Omental fat pad (tissue), 4 donors: ENCODE measurements around the gene ITGB2. TPM values are rescaled to one million over a fixed set of nuclear protein-coding genes. Genes with fewer than 3 reads are reported as not detected.

Source experiments
- ATAC-seq: fragments of 150-250 bp; one replicate; pipeline ENCODE4 v1.9.1; 2016; ENCODE audit warnings: mild to moderate bottlenecking, moderate library complexity; ENCODE audit not compliant: low FRiP score
- DNase-seq: peaks from one replicate; pipeline ENCODE4 v3.0.0-alpha.2; 2019; ENCODE audit warnings: low spot score
- CTCF ChIP-seq, 3 donors: fragments of 450-650 bp; IDR thresholded peaks; one replicate each; pipeline ENCODE4 v1.5.1; 2016 to 2017; ENCODE audit warnings: antibody characterized with exemption in 3 of 3, mild to moderate bottlenecking in 3 of 3, moderate library complexity in 2 of 3
- total RNA-seq, 4 donors: library from RNA; depleted of rRNA; stranded (reverse); fragments of >200 nt; gene quantifications; one replicate each; pipeline ENCODE4 v1.1.0, GENCODE V29; 2016

ITGB2 gene
- total RNA-seq, 4 donors from 2014 or later: 98.5 to 581 (median 217) TPM

GRCh38 chr21:44862869-44863685, 57.6 kb downstream of the ITGB2 start:
- TF ChIP-seq CTCF (IDR thresholded peaks at IDR 0.05): no peak
- no peak for ATAC-seq
- no peak for DNase-seq

GRCh38 chr21:44858791-44859190, 61.9 kb downstream of the ITGB2 start:
- DNase-seq (no peak), ATAC-seq (no peak)
- no peak for TF ChIP-seq CTCF (IDR thresholded peaks at IDR 0.05)

GRCh38 chr21:44858291-44858690, 62.4 kb downstream of the ITGB2 start:
- ATAC-seq (no peak), DNase-seq (no peak)
- no peak for TF ChIP-seq CTCF (IDR thresholded peaks at IDR 0.05)

- no peak for TF ChIP-seq CTCF (IDR thresholded peaks at IDR 0.05)
- no peak for ATAC-seq
- DNase-seq: no peak
Measured at GRCh38 chr21:44857127-44857892, 63.4 kb downstream of the ITGB2 start.

GRCh38 chr21:44856131-44856530, 64.6 kb downstream of the ITGB2 start:
- no peak for TF ChIP-seq CTCF (IDR thresholded peaks at IDR 0.05)
- no peak for DNase-seq

DNA sequence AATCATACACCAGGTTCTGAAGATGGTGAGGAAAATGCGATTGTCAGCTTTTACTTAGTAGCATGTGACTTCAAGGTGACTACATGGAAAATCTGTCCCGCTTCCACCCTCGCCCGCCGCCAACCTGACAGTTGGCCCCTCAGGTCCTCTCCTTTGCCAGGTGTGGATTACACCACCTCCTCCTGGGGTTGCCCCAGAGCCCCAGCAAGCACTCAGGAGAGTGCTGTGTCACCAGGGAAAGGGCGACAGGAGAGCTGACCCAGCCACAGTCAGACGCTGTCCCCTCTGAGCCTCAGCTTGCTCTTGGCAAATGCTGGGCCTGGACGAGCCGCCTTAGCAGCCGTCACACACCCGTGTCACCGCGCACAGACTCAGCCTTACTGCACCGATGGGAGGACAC, 65.1 kb downstream of the ITGB2 start:
- ATAC-seq (no peak), DNase-seq (no peak)
- no peak for TF ChIP-seq CTCF (IDR thresholded peaks at IDR 0.05)

More at GRCh38 chr21:44856131-44856530, 64.6 kb downstream of the ITGB2 start:
- ATAC-seq: no peak
